ENCODE results near the gene INSC.

DNA sequence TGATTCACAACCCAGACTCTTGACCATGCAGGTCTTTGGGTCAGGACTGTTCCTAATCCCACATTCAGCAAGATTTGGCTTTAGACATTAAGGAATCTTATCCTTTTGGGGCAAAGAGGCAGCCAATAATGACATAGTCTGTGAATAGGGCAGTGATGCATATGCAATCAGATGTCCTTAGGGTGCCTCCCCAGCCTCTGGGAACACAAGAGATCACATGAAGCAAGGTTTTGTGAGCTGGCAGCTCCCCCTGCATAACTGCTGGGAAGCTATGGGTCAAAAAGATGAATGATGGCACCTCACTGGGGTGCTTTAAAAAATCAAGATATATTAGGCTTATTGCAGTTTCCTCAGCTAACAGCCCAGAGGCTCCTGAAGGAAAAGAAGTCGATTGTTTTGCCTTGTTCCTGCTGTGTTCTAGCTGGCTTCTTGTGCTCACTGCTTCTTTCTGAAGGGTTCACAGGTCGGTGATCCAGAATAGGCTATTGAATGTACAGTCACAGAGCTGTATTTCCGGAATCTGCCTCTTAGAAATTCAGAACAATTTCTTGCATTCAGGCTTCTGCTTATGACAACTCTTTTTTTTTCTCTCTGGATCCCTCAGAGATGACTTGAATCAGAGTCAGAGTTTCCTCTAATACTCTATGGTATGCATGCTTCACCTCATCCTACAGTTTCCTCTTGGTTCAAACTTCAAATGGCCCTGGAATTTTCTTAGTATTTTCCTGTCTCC lies 31.7 kb downstream of the INSC start:
- TF ChIP-seq, protein P1, sequence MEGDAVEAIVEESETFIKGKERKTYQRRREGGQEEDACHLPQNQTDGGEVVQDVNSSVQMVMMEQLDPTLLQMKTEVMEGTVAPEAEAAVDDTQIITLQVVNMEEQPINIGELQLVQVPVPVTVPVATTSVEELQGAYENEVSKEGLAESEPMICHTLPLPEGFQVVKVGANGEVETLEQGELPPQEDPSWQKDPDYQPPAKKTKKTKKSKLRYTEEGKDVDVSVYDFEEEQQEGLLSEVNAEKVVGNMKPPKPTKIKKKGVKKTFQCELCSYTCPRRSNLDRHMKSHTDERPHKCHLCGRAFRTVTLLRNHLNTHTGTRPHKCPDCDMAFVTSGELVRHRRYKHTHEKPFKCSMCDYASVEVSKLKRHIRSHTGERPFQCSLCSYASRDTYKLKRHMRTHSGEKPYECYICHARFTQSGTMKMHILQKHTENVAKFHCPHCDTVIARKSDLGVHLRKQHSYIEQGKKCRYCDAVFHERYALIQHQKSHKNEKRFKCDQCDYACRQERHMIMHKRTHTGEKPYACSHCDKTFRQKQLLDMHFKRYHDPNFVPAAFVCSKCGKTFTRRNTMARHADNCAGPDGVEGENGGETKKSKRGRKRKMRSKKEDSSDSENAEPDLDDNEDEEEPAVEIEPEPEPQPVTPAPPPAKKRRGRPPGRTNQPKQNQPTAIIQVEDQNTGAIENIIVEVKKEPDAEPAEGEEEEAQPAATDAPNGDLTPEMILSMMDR (conservative IDR thresholded peaks at IDR 0.05; ENCODE audit: low read depth, low read length): no peak
- TF ChIP-seq EZH2 (IDR thresholded peaks at IDR 0.05; ENCODE audit: borderline replicate concordance, low read depth, low read length, poor library complexity, severe bottlenecking): no peak

All from A673 (cell line).